ENCODE measurements around the gene AHCY.
"Not testable (repeated sequence)": the region's sequence is repeated elsewhere in the genome, so short reads cannot be mapped to it uniquely, and the experiment has no call there.

AHCY gene

DNA sequence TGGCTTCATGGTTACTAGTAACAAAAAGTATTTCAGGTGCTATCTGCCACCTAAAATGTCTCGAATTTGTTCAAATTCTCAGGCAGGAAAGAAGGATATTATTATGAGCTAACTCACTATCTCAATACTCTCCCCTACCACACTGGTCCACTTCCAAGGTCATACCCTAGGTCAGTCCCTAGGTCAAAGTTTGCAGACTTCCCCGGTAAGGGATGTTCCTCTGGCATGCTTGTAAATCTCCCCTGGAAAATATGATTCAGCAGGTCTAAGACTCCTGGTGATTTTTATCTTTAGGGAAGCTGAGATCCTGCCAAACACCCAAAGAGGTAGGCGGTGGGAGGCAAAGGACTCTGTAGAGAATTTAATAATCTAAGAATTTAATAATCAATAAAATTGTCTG lies 6.7 kb downstream of the AHCY start:
- no peak for DNase-seq (ENCODE audit: low read depth in 2 of 2)

DNA sequence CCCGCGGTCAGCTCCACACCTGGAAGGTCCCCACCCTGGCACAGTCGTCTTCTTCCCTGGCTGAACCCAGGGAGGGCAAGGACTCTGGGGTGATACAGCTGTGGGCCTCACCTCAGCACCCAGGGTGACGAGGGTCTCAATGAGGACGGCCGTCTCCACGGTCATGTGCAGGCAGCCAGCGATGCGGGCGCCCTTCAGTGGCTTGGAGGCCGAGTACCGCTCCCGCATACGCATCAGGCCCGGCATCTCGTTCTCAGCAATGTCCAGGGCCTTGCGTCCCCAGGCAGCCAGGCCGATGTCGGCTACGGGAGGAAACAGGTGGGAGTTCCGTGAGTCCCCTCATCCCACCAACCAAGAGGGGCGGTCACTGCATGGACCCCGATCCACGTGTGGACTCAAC lies 7.9 kb downstream of the AHCY start:
- DNase-seq (ENCODE audit: low read depth in 2 of 2) = no peak

GRCh38 chr20:34294563-34294962 lies 8.6 kb downstream of the AHCY start:
- no peak for DNase-seq (ENCODE audit: low read depth in 2 of 2)

DNA sequence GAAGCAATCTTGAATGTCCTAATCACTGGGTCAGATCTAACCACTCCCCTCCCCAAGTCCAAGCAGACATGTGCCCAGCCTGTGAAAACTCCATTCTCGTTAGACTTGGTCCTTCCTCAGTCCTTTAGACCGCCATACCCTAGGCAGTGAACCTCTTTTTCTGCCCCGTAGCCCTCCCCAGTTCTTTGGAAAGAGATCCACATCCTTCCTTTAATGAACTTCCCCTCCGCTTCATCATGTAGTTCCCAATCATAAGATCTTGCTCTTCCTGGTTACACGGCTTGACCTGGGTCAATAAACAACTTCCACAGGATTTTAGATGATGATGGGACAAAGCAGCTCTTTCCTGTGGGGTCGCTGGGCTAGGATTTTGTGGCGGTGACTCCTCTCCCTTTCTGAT lies 9.6 kb downstream of the AHCY start:
- no peak for DNase-seq (ENCODE audit: low read depth in 2 of 2)

- no peak for DNase-seq (ENCODE audit: low read depth in 2 of 2)
Measured at GRCh38 chr20:34293119-34293518, 10.0 kb downstream of the AHCY start.

DNA sequence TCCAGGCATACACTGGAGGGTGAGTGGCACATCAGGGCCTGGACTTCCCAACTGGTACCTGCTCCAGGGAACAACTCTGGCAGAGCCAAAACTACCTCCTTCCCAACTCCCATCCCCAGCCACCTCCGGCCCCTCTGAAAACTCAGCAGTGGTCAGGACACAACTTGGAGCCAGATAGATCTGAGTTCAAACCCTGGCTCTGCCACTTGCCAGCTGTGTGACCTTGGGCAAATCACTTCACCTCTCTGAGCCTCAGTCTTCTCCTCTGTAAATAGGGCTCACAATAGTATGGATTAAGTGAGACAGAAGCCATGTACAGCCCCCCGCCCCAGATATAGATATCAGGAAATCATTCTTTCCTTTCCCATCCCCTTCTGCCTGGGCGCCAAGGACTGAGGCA lies 10.7 kb downstream of the AHCY start:
- DNase-seq (ENCODE audit: low read depth in 2 of 2) = no peak

DNA sequence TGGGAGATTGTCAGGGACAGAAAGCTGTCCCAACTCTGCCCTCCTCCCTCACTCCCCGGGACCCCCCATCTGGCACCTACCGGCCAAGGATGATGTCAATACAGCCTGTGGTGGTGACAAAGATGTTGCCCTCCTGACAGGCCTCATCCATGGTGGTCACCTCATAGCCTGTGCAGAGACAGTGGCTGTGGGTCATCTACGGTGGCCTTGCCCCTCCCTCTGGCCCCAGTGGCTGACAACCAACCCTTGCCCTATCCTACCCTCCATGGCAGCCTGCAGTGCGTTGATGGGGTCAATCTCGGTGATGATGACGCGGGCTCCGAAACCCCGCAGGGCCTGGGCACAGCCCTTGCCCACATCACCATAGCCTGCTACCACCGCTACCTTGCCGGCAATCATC lies 12.7 kb downstream of the AHCY start:
- DNase-seq (ENCODE audit: low read depth in 2 of 2) = no peak

DNA sequence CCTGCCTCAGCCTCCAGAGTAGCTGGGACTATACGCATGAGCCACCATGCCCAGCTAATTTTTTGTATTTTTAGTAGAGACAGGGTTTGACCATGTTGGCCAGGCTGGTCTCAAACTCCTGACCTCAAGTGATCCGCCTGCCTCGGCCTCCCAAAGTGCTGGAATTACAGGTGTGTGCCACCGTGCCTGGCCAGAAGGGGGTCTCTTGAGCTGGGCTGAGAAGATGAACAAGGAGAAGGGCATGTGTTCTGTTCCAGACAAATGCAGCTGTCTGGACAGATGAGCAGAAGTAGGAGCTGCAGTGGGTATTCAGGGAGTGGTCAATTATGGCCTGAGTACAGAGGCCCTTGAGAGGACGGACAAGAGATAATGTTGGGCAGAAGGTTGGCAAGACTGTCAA lies 15.7 kb downstream of the AHCY start:
- not testable (repeated sequence) for DNase-seq (ENCODE audit: low read depth in 2 of 2)

DNA sequence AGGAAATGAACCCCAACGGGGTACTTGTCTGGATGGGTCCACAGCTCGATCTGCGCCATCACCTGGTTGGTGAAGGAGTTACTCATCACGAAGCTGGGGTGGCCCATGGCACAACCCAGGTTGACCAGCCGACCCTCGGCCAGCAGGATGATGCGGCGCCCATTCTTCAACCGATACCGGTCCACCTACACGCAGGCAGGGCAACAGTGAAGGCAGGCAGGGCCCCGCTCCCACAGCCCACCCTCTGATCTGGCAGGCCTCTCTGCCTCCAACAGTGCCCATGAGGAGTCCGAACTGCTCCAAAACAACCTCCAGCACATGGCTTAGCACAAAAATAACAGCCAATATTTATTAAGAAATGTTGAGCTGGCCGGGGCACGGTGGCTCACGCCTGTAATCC lies 17.7 kb downstream of the AHCY start:
- no peak for DNase-seq (ENCODE audit: low read depth in 2 of 2)

GRCh38 chr20:34283844-34284243 lies 19.3 kb downstream of the AHCY start:
- DNase-seq (ENCODE audit: low read depth in 2 of 2) = no peak

GRCh38 chr20:34282041-34282440 lies 21.1 kb downstream of the AHCY start:
- no peak for DNase-seq (ENCODE audit: low read depth in 2 of 2)

- DNase-seq (ENCODE audit: low read depth in 2 of 2) = no peak
Measured at GRCh38 chr20:34281177-34281576, 22.0 kb downstream of the AHCY start.

- no peak for DNase-seq (ENCODE audit: low read depth in 2 of 2)
Measured at GRCh38 chr20:34274694-34275093, 28.5 kb downstream of the AHCY start.

DNA sequence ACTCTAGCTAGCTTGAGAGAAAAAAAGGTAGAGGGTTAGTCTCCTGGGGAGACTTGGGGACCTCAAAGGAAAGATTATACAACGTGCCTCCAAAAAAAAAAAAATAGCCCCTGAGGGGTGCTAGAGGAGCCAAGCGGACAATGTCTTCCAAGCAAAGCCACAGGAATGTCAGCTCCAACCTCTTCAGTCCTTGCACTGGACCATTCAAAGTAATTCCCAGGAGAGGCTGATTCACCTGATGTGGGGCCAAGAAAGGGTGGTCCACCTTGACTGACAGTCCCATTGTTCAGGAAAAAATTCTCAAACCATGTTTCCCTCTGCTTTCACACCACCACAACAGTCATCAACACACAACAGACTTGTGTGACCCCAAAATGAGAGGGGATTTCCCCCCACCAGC lies 31.2 kb downstream of the AHCY start:
- no peak for DNase-seq (ENCODE audit: low read depth in 2 of 2)

- no peak for DNase-seq (ENCODE audit: low read depth in 2 of 2)
Measured at GRCh38 chr20:34269996-34270627, 33.0 kb downstream of the AHCY start.

GRCh38 chr20:34268851-34269636 lies 34.1 kb downstream of the AHCY start:
- no peak for DNase-seq (ENCODE audit: low read depth in 2 of 2)

DNA sequence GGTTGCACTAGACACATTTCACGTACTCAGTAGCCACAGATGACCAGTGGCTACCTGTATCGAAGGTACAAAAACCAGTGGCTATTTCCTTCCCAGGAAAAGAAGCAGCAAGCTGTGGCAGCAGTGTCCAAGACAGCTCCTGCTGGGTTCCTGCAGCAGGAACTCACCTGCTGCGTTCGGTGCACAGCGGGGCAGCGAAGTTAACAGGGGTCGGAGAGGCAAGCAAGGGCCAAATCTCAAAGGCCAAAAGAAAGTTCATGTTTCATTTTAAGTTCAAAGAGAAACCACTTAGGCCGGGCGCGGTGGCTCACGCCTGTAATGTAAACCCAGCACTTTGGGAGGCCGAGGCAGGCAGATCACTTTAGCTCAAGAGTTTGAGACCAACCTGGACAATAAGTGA lies 35.0 kb downstream of the AHCY start:
- no peak for DNase-seq (ENCODE audit: low read depth in 2 of 2)

DNA sequence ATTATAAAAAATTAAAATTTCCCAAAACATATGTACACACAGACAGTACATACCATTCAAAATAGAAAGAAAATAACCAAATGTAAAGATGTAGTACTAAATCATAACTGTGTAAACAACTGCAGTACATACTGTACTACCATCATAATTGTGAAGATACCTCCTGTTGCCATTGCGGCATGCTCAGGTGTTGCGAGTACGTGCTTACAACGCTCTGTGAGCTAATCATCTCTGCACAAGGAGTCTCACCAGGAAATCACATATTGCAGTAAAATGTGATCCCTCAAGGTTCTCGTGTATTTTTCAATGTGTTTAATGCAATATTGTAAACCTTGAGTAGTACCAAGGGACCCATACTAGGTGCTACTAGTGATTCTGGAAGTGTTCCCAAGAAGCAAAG lies 39.0 kb downstream of the AHCY start:
- no peak for DNase-seq (ENCODE audit: low read depth in 2 of 2)

DNA sequence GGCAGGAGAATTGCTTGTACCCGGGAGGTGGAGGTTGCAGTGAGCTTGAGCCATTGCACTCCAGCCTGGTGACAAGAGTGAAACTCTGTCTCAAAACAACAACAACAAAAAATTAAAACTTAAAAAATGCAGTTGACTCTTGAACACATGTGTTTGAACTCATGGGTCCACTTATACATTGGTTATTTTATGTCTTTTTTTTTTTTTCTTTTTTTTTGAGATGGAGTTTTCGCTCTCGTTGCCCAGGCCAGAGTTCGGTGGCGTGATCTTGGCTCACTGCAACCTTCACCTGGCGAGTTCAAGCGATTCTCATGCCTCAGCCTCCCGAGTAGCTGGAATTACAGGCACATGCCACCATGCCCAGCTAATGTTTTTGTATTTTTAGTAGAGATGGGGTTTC lies 39.7 kb downstream of the AHCY start:
- DNase-seq (ENCODE audit: low read depth in 2 of 2) = not testable (repeated sequence)

DNA sequence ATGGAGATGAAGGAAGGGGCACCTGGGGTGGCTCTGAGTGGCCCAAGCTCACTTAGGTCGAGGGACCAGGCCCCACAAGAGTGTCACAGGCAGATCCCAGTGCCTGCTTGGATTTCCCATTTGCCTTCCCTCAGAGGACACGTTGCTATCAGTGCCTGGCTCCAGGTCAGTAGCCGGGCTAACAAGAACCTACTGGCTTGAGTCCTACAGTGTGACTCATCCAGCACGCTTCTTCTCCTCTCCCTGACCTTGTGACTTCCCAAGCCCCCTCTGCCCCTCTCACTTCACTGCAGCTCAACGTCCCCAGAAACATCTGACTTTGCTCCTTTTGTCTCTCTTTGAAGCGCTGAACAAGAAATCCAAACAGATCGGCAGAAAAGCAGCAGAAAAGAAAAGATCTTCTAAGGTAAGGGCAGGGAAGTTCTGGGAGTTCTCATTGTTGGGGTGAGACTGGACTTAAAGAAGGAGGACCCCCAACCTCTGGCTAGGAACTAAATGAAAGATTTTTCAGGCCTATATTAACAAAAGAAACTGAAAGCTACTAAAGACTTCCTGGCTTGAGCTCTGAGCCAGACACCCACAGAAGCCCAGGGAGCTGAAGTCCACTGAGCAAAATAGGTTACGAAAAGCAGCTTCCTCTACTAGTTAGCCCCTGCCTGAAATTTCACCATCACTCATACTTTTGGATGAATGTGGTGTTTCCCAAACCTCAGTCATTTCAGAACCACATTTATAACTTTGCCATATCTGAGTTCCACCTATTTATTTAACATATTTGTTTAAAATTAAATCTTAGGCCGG lies 40.5 kb downstream of the AHCY start:
- DNase-seq (ENCODE audit: low read depth in 2 of 2) = no peak

DNA sequence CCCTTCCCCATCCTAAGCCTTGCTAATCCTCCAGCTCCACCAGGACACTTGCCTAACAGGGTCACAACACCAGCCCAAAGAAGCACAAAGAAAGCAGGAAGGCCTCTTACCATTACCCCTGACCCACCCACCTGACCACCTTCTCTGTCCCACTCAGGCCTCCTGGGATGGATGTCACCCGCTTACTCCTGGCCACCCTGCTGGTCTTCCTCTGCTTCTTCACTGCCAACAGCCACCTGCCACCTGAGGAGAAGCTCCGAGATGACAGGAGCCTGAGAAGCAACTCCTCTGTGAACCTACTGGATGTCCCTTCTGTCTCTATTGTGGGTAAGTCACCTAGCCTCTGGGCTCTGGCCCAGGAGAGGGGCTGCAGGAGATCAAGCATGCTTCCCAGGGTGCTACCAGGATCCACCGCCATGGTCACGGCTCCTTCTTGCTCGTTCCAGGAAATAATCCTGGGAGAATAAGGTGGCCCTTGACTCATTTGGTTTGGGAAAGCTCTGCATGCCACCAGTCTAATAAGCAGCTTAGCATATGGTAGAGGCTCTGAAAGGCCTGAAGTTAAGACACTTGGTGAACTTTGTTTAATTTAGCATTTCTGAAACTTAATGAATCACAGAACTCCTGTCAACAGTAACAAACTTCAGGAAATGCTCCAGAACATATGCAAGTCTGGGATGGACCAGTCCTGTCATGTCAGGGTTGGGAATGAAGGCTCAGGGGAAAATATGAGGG lies 42.8 kb downstream of the AHCY start:
- DNase-seq (ENCODE audit: low read depth in 2 of 2) = no peak

GRCh38 chr20:34256629-34257124 lies 46.5 kb downstream of the AHCY start:
- no peak for DNase-seq (ENCODE audit: low read depth in 2 of 2)
